ENCODE results near the gene PTPRM.

Gene PTPRM

DNA sequence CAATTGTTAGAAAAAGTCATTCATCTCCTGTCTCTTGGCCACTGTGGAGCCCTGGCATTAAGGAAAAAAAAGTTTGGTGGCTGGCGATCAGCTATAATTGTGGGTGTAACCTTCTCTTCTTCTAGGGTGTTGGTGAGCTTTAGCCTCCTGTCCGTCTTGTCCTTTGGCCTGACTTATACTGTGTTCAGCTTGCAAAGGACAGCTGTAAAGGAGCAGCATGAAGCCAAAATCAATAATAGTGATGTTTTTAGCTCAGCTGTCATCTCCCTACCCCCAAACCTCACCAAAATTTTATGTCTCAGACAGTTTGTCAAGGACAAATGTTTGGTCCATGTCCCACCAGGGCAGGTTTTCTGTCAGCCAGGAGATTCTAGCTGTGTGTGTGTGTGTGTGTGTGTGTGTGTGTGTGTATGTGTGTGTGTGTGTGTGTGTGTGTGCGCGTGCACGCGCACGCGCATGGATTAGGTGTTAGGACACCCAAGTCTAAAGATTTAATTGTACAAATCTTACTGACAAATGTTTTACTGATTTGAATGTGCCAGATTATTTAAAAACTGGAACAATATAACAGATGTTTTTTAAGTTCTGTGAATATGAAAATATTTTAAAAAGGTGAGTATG lies 109.2 kb downstream of the PTPRM start:
- TF ChIP-seq, protein P1, sequence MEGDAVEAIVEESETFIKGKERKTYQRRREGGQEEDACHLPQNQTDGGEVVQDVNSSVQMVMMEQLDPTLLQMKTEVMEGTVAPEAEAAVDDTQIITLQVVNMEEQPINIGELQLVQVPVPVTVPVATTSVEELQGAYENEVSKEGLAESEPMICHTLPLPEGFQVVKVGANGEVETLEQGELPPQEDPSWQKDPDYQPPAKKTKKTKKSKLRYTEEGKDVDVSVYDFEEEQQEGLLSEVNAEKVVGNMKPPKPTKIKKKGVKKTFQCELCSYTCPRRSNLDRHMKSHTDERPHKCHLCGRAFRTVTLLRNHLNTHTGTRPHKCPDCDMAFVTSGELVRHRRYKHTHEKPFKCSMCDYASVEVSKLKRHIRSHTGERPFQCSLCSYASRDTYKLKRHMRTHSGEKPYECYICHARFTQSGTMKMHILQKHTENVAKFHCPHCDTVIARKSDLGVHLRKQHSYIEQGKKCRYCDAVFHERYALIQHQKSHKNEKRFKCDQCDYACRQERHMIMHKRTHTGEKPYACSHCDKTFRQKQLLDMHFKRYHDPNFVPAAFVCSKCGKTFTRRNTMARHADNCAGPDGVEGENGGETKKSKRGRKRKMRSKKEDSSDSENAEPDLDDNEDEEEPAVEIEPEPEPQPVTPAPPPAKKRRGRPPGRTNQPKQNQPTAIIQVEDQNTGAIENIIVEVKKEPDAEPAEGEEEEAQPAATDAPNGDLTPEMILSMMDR (IDR thresholded peaks at IDR 0.05; ENCODE audit: low read depth, low read length) = no peak
- in situ Hi-C loops (cut with HindIII; ENCODE audit: low sequenced_read_pairs) = no loop called here
- no peak for DNase-seq (ENCODE audit: low read depth, low spot score)
- H3K4me3 ChIP-seq (ENCODE audit: low read depth, low read length) = no peak overlapping the region

DNA sequence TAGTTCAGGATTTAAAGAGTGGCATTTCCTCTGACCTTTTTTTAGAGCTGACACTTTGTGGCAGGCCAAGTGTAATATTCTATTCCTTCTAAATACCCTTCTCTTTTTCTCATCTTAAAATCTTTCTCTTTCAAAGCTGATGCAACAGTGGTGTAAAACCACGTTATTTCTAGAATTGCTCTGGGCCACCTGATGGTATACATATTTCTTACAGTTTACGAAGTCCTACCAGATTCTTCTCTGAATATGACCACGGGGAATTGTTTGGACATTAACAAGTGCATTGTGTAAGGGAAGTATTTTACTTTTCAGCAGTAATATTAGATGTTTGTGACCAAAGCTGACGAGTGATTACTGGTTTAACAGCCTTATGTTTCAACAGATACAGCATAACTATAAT lies 109.9 kb downstream of the PTPRM start:
- TF ChIP-seq, protein P1 (IDR thresholded peaks at IDR 0.05; ENCODE audit: low read depth, low read length) = no peak
- in situ Hi-C loops (cut with HindIII; ENCODE audit: low sequenced_read_pairs) = no loop called here
- no peak overlapping the region for H3K4me3 ChIP-seq (ENCODE audit: low read depth, low read length)
- DNase-seq (ENCODE audit: low read depth, low spot score) = peak; percentile 25

DNA sequence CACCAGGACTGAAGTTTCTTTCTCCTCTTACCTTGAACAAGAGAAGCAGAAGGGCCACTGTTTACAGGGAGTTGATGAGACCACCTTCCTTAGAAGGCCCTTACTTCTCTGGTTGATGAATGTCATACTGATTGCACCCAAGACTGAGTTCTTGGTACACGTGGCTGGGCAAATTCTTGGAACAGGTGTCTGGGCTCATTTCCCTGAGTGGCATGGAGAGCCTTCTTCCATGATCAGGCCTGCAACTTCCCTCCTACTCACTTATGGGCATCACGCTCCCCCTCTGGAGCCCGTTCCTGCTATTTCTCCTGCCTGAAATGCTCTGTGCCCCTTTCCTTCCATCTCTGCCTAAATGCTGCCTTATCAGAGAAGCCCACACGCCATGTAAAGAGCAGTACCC lies 110.3 kb downstream of the PTPRM start:
- in situ Hi-C loops (cut with HindIII; ENCODE audit: low sequenced_read_pairs) = no loop called here
- H3K4me3 ChIP-seq (ENCODE audit: low read depth, low read length) = no peak overlapping the region
- no peak for DNase-seq (ENCODE audit: low read depth, low spot score)
- TF ChIP-seq, protein P1 (IDR thresholded peaks at IDR 0.05; ENCODE audit: low read depth, low read length) = no peak

GRCh38 chr18:7678389-7678788 lies 111.3 kb downstream of the PTPRM start:
- DNase-seq (ENCODE audit: low read depth, low spot score) = no peak
- in situ Hi-C loops (cut with HindIII; ENCODE audit: low sequenced_read_pairs) = no loop called here
- TF ChIP-seq, protein P1 (IDR thresholded peaks at IDR 0.05; ENCODE audit: low read depth, low read length) = no peak
- no peak overlapping the region for H3K4me3 ChIP-seq (ENCODE audit: low read depth, low read length)

- TF ChIP-seq, protein P1 (IDR thresholded peaks at IDR 0.05; ENCODE audit: low read depth, low read length) = no peak
- in situ Hi-C loops (cut with HindIII; ENCODE audit: low sequenced_read_pairs) = no loop called here
- no peak for DNase-seq (ENCODE audit: low read depth, low spot score)
- no peak overlapping the region for H3K4me3 ChIP-seq (ENCODE audit: low read depth, low read length)
Measured at GRCh38 chr18:7678801-7679200, 111.7 kb downstream of the PTPRM start.

- H3K4me3 ChIP-seq (ENCODE audit: low read depth, low read length) = no peak overlapping the region
- TF ChIP-seq, protein P1 (IDR thresholded peaks at IDR 0.05; ENCODE audit: low read depth, low read length) = no peak
- DNase-seq (ENCODE audit: low read depth, low spot score) = no peak
- in situ Hi-C loops (cut with HindIII; ENCODE audit: low sequenced_read_pairs) = no loop called here
Measured at GRCh38 chr18:7681298-7681697, 114.2 kb downstream of the PTPRM start.
